HG03342 (cell line): Measurements from ENCODE around the gene TPP1.
A peak's percentile ranks its signal among the peaks of the same experiment; 100 is the strongest.

Source experiments
- ATAC-seq: cut with Tn5 transposase; IDR thresholded peaks from one replicate; pipeline ENCODE4 v1.9.1; 2021; ENCODE audit warnings: mild to moderate bottlenecking, moderate library complexity; ENCODE audit not compliant: unreplicated experiment

TPP1 gene

DNA sequence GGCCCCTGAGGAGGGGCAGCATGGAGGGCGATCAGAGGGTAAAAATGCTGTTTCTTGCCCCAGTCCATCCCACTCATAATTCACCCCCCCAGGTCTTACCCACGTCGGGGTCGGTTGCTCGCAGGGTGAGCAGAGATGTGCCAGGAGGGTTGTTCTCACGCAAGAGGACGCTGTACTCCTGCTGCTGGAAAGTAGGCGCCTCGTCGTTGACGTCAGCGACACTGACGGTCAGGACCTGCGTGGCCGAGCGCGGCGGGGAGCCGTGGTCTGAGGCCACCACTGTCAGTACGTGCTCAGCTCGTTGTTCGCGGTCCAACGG, 10.3 kb upstream of the TPP1 start:
- no peak for ATAC-seq

DNA sequence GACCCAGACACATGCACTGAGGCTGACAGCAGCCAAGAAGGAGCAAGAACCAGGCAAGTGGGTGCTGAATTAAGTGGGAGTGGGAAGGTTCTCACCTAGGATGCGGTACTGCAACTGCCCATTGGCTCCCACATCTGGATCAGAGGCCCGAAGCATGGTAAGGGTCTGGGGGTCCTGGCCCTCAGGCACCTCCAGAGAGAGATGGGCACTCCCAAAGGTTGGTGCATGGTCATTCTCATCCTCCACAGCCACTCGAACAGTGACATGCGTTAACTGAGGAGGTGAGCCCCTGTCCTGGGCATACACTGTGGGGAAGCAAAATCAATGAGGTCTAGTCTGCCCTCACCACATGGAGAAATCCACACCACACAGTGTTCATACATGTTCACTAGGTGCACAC, 9.3 kb upstream of the TPP1 start:
- no peak for ATAC-seq

DNA sequence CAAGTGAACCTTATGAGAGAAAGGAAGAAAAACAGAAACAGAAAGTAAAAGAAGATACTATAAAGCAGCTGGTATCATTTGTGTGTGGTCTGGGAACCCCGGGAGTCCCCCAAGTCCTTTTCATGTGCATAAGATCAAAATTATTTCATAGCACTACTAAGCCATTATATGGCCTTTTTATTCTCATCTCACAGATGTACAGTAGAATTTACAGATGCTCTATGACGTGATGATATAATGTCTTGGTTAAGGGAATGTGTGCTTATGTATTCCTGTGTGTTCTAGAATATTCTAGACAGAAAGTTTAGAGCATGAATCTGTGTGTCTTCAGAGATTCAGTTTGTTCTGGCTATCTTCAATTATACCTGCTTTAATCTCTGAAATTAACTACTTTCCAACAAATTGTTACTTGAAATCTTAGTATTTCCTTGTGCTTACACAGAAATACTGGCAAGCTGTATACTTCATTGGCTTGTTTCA, 8.6 kb upstream of the TPP1 start:
- peak; percentile 69 for ATAC-seq

DNA sequence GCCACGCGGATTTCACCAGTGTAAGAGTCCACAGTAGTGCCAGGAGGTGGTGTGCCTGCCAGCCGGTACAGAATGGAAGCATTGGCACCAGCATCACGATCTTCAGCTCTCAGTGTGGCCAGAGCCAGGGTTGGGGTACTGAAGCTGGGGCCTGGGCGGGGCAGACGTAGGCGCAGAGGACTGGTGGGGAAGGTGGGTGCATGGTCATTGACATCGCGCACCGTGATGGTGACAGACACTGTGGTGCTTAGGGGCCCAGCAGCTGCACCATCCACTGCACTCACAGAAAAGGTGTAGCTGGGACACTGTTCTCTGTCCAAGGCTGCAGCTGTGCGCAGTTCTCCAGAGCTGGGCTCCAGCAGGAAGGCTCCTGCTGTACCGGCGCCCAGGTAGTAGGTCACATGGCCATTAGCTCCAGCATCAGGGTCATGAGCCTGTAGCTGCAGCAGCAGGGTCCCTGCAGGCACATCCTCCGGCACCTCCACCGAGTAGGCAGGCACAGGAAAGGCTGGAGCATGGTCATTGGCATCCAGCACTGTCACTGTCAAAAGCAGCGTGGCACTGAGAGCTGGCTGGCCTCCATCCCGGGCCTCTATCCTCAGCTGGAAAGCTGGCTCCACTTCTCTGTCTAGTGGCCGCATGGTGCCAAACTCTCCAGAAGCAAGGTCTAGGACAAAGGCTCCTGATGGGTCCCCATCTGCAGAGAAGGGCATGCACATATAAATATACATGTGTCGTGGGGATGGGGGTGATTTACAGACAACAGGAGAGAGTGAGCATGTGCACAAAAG, 7.9 kb upstream of the TPP1 start:
- no peak for ATAC-seq

DNA sequence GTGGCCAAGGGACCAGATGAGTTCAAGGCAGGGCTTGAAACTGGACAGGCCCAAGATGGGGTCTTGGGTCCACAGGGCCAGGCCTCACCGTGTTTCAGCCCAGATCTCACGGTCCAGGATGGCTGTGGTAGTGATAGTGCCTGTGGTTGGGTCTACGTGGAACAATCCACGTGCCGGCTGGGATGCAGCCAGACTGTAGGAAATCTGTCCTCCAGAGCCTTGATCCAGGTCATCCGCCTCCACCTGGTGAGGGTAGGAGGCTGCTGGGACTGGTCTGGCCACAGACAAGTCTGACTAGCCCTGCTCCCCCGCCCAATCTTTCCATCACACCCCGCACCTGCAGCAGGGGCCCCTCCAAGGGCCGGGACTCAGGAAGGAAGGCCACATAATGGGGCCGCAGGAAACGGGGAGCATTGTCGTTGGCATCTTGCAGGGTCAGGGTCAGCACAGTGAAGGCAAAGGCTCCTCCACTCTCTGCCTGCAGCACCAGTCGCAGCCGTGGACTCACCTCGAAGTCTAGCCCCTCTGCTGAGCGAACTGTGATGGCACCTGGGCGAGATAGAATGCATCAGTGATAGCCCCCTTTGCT, 6.7 kb upstream of the TPP1 start:
- ATAC-seq, result no peak

DNA sequence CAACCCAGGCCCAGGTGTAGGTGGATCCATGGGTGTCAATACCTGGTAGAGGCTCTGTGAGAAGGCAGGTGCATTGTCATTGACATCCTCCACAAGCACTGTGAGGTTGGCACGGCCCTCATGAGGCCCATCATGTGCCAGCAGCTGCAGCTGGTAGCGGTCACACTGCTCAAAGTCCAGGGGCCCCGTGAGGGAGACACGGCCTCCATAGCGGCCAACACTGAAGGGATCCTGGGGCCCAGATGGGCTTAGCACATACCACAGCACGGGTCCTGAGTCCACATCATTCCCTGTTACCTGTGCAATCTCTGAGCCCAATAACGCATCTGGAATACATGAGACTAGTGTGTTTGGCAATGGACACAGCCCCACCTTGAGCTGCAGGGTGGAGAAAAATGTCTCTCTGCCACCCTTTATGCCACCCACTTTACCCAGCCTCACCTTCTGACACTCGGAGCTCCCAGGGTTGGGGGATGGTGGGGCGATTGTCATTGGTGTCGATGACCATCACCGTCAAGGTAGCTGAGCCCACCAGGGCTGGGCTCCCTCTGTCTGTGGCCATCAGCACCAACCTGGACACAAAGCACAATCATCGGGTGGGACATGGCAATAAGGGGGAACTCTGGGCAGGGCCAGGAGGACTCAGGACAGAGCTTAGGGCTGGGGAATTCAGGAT, 6.1 kb upstream of the TPP1 start:
- no peak for ATAC-seq

DNA sequence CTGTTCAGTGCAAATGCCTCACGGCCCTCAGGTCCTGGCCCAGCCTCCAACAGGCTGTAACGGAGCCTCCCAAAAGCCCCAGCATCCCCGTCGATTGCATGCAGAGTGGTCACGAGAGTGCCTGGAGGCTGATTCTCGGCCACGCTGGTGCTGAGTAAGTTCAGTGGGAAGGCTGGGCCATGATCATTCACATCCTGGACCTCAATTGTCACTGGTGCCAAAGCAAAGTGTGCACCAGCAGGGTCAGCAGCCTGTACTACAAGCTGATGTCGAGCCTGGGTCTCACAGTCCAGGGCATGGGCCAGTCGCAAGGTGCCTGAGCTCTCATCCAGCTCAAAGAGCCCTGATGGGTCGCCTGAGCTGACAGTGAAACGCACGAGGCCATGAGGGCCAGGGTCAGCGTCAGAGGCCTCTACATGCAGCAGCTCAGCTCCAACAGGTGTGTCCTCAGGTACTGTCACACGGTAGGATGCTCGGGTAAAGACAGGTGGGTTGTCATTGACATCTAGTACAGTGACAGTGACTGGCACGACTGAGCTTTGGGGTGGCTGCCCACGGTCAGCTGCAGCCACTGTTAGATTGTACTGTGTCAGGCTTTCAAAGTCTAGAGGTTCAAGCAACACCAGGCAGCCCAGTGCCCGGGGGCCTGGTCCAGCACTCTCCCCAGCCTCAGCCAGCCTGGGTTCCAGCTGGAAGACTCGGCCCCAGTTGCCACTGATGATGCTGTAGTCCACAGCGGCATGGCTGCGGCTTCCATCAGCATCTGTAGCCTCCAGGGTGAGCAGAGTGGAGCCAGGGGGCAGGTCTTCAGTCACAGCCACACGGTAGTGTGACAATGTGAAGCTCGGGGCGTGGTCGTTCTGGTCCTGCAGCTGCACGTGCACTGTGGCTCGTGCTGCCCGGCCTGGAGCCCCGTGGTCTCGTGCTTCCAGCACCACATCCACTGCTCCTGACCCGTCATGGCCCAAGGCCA, 4.5 kb upstream of the TPP1 start:
- ATAC-seq, result no peak

DNA sequence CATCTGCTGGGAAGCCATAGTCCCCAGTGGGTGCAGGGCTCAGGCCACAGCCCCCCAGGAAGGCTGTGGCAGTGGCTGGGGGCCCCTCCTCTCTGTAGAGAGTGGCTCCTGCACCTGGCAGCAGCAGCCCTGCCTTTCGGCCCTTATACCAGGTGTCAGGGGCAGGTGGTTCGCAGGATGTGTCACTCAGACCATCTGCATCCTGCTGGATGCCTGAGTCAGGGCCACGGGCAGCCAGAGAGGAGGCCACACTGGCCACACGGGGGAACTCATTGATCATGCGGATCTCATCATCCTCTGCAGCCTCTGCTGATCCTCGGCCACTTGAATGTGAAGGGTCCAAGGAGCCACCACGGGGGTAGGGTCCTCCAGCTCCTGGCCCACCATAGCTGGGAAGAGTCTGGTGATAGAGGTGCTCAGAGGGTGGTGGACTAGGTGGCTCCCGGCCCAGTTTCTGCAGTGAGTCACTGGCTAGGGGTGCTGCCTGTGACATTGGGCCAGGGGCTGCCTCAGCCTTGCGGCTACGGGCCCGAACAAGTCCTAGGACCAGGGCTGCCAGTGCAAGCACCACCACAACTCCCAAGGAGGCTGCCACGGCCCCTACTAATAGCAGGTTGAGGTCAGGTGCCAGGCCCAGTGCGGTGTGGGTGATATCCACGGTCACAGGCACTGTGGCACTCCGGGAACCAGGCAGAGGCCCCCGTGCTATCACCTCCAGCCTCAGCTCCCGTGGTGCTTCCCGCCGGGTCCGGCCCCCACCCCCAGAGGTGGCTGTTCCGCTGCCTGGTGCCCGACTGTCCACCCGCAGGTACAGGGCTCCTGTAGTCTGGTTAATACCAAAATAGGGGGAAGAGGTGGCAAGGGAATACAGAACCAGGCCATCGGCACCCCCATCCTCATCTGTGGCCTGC, 3.3 kb upstream of the TPP1 start:
- no peak for ATAC-seq

DNA sequence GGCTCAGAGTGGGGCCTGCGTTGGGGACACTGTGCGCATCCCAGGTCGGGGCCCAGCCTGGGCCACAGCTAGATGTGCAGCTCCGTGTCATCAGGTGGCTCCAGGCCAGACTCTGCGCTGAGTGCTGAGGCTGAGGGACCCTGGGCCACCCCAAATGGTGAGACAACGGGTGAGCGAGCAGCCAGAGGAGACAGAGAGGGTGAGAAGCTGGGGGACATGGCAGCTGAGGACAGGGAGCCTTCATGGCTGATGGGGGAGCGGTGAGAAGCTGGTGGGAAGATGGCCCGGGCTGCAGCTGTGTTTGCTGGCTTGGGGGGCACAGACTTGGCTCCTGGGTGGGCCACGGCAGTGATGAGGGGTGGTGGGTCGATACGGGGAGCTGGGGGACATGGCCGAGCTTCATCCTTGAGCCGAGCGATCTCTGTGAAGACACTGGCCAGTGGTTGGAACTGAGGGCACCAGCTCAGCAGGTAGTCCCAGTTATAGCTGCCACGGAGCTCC, 2.5 kb upstream of the TPP1 start:
- ATAC-seq, result no peak

DNA sequence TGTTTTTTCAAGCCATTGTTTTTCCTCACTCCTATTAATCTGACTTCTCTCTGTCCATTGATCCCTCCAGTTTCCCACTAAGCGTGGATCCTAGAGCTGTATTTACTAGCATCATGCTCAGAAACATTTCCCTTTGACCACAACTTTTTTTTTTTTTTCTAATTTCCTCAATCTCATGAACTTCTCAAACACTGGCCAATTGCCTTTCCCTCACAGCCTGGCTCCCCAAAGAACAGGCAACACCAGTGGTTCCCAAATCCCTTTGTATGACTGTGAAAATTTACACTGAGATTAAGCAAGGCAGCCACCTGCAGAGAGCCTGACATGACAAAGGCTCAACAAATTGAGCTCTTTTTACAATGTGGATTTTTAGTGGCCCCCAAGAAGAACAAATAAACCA, 1.4 kb upstream of the TPP1 start:
- ATAC-seq, result no peak

DNA sequence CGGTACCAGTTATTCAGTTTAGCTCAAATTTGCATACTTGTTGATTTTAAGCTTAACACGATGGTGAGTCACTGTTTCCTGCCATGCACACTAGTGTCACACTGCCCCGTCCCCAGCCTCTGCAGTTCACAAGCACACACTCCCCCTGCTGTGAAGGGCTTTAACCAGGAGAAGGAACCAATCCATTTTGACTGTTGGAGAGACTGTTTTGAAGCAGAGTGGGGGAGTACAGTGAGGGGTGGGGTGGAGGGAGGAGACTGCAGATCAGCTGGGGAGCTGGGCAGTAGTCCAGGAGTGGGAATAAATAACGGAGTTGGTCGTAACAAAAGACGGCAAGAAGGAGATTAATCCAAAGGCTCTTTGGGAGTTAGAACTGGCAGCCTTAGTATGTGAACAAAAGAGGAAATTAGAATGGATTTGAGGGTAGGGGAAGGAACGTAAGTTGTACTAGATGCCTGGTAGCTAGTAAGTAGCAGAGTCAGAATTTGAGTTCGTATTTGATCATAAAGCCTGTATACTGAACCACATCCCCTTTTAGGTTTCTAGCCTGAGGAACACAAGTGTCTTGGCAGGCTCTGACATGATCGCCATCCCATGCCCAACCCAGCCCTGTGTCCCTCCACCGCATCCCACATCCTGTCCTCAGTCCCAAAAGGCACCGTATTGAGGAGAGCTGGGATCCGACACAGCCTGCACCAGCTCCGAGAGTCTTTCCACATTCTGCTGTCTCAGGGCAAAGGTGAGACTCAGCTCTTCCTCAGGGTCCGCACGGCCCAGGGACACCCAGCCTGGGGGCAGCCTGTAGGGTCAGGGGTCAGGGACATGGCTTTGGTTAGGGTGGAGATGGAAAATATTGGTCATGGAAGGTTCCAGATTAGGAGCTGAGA, 862 bp downstream of the TPP1 start:
- no peak for ATAC-seq

DNA sequence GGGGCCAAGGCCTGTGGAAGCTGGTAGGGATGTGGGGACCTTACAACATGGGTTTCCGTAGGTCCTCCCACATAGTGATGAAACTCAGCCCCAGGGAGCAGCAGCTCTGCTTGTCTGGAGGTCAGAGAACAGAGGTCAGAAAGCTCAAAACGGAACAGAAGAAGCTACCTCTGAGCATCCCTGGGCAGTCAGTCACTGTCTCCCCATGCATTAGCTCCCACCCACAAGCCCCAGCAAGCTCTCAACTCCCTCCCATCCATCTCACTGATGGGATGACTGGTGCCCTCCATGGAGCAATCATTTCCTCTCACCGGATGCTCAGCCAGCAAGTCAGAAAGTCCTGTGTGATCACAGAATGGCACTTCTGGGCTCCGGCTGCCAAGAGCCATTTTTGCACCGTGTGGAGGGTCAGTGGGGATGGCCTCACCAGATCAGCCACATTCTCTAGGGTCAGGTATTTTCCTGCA, 1.9 kb downstream of the TPP1 start:
- ATAC-seq, result no peak

DNA sequence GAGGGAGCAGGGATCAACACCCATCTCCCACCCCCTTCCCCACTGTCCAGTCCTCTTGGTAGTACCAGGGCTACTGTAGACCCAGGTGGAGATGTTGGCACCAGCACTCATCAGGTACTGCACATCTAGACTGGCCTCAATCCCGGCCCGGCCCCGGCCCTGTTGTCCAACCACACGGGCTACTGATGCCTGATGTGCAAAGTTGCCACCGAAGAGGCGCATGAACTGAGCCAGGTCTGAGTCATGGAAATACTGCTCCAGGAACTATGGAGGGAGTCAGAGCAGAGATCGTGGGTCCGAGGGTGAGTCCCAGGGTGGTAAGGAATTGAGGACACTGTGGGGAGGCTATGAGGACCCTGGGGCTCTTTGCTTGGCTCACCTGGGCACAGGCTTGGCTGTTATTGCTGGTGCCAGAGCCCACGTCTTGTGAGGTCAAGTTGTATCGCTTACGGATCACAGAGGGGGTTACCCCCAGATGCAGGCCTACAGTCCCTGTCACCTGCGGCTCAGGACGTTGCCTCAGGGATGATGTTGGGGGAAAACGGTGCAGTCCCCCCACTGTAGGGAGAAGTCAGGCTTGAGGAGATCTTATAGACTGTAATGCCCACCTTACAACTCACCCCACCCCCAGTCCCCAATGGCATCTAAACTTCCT, 2.5 kb downstream of the TPP1 start:
- no peak for ATAC-seq

DNA sequence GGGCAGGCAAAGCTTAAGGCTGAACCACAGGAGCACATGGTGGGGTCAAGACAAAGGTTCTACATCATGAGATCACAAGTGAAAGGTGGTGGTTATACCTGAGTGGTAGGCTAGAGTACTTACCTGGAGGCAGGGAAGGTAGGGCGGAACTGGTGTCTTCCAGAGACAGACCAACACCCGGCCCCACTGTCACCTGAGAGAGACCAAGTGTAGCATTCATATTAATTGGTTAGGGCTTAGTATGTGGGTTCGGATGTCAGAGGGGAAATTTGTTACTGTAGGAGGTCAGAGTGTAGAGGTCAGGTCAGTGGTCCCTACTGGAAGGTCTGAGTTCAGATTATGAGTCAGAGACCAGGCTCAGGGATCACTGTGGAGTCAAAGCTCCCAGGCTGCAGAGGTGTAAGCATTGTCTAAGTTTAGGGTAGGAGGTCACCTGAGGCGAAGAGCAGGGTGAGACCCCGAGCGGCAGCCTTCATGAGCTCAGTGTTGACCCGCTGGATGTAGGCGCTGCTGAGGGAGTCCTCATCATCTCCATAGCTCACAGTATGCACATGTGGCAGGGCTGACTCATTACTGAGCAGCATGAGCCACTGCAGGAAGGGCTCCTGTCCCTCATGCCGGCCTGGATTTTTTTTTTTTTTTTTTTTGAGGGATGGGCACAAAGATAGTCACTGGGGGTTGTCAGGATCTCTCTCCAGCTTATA, 3.2 kb downstream of the TPP1 start:
- no peak for ATAC-seq

DNA sequence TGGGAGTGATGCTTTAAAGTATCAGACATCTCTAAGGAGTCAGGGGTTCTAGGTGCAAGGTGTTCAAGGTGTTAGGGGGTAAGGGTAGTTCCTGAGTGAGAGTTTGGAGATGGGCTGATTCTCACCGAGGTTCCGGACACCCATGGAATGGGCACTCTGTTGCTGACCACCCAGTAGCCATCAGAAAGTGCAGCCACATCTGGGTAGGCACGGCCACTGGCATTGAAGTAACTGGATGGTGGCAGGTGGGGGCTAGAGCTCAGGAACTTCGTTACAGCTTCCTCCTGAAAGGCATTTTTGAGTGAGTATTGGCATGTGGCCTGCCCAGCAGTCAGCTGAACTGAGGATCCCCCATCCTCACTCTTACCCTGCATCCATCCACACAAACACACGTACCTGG, 4.2 kb downstream of the TPP1 start:
- ATAC-seq, result no peak

DNA sequence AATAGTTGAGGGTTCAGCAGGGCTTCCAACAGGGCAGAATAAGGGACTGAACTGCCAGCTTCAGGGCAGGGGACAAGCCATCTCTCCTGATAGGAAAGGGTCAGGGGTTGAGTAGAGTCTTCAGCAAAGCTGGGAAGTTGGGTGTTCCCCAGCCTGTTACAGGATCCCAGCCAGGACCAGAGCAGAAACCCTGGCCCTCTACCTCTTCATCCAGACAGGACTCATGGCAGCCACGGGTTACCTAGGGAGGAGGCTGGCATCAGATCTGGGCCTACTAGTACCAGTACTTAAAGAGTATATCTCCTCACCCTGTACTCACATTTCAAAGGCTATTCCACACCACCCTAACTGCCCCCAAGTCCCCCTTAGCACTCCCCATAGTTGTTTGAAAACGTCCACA, 4.8 kb downstream of the TPP1 start:
- no peak for ATAC-seq

DNA sequence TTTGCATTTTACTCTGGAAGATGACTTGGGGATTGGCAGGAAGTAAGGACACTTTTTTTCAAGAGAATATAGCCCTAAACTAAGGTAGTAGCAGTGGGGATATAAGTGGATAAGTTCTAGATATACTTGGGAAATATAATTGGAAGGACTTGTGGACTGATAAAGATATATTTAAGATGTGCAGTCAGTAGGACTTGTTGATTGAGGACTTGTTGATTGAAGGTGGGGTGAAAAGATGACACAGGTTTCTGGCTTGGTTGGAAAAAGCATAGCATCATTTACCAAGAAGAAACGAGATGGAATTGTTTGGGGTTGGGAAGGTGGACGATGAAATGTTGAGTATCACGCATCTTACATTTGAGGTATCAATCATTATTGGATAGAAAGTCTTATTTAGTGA, 5.7 kb downstream of the TPP1 start:
- no peak for ATAC-seq
